DND-41 (cell line): Measurements from ENCODE around the gene DNAJC4.

ENCODE experiments used
- ATAC-seq: fragments of 200-7000 bp; cut with Tn5 transposase; 3 replicates; pipeline ENCODE4 v1.9.1; 2021; ENCODE audit warnings: low read depth; ENCODE audit not compliant: insufficient read depth
- DNase-seq: peaks from one replicate; pipeline ENCODE4 v3.0.0-alpha.2; 2020
- H2AFZ ChIP-seq: 2 replicates; pipeline ENCODE4 v1.6.0; 2012; ENCODE audit warnings: low read depth, low read length
- H3K27ac ChIP-seq: 2 replicates; pipeline ENCODE4 v1.5.1; 2012; ENCODE audit warnings: low read length, inconsistent platforms
- H3K27me3 ChIP-seq: fragments of 200-600 bp; sonication (generic); 2 replicates; pipeline ENCODE4 v1.6.0; 2012; ENCODE audit warnings: low read length, mild to moderate bottlenecking, inconsistent platforms; ENCODE audit not compliant: insufficient read depth, poor library complexity
- H3K36me3 ChIP-seq: 2 replicates; pipeline ENCODE4 v1.5.1; 2012; ENCODE audit warnings: low read length, inconsistent platforms; ENCODE audit not compliant: insufficient read depth
- H3K4me1 ChIP-seq: 2 replicates; pipeline ENCODE4 v1.5.1; 2012; ENCODE audit warnings: mild to moderate bottlenecking, low read length; ENCODE audit not compliant: insufficient read depth
- H3K4me2 ChIP-seq: 2 replicates; pipeline ENCODE4 v1.6.0; 2012; ENCODE audit warnings: mild to moderate bottlenecking, moderate library complexity, low read length, inconsistent platforms; ENCODE audit not compliant: insufficient read depth
- H3K4me3 ChIP-seq, 2 experiments: fragments of 200-600 bp in 1 of 2; shearing (Covaris generic) in 1 of 2; 2 replicates each; pipeline ENCODE4 v1.5.1; 2012 to 2016; ENCODE audit warnings: inconsistent platforms in 2 of 2, low read length in 2 of 2, mild to moderate bottlenecking in 2 of 2, low read depth in 1 of 2, moderate library complexity in 1 of 2
- H3K79me2 ChIP-seq: 2 replicates; pipeline ENCODE4 v1.6.0; 2012; ENCODE audit warnings: low read length, inconsistent platforms; ENCODE audit not compliant: insufficient read depth
- H3K9ac ChIP-seq: 2 replicates; pipeline ENCODE4 v1.6.0; 2012; ENCODE audit warnings: low read depth, mild to moderate bottlenecking, inconsistent platforms, low read length, moderate library complexity
- H3K9me3 ChIP-seq: 2 replicates; pipeline ENCODE4 v1.5.1; 2012; ENCODE audit warnings: low read length, moderate library complexity, mild to moderate bottlenecking, inconsistent platforms; ENCODE audit not compliant: insufficient read depth, severe bottlenecking
- H4K20me1 ChIP-seq: 2 replicates; pipeline ENCODE4 v1.6.0; 2012; ENCODE audit warnings: low read length; ENCODE audit not compliant: insufficient read depth
- EZH2 ChIP-seq: IDR thresholded peaks from 3 replicates; pipeline ENCODE4 v1.6.1; 2012; ENCODE audit warnings: borderline replicate concordance, low read depth, mild to moderate bottlenecking, moderate library complexity, low read length, inconsistent platforms; ENCODE audit not compliant: severe bottlenecking
- TF ChIP-seq, protein P1 (sequence below): IDR thresholded peaks from 2 replicates; pipeline ENCODE4 v1.5.1; 2012; ENCODE audit warnings: borderline replicate concordance, low read length, moderate library complexity, mild to moderate bottlenecking; ENCODE audit not compliant: poor library complexity, severe bottlenecking; ENCODE audit errors: extremely low read depth

Gene DNAJC4

DNA sequence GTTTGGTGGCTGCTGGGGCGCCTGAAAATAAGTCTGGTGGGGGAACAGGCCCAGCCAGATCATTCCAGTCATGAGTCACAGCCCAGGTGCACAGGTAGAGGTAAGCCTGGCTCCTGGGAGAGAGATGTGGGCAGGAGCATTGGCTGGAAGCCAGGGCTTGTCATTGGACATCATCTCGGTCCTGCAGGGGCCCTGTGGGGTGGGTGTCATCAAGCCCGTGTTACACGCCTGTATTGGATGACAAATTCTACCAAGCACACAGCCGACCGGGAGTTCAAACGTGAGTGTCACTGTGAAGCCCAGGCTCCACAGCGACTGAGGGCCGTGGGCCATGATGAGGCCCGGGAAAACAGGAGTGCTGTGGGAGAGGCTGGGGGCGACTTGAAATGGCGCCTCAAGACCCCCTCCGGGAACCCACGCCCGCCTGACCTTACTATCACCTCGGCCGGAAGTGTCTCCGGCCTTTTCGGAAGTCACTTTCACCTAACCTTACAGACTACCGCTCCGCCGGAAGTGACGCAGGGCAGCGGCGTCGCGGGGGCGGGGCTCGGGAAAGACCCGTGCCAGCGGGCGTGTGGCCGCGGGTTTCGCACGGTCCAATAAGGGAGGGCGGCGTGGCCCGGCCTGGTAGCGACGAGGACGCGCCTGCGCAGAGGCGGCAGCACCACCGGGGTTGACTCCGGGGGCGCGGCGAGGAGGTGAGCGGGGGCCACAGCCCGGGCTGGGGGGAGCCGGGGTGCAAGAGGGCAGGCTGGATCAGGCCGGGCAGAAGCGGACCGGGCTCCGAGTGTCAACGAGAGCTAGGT lies 10.3 kb downstream of the DNAJC4 start, which contains the start of gene FKBP2:
Gene FKBP2 (plus strand): TSS at position 661 of the 806 bp plus-strand sequence. CDS start 1,293 bp downstream, outside the sequence.
- Histone ChIP-seq H3K4me2 (peak within 1 kb of the TSS; percentile 93), H3K79me2 (peaks cover 45% of the 10 kb centered on the region), H3K27ac (peak within 1 kb of the TSS; percentile 87), H4K20me1 (peaks cover 36% of the 10 kb centered on the region), H3K27me3 (no peaks in the 10 kb centered on the region), H3K4me3 (peak within 1 kb of the TSS; percentile 65 to 89), H2AFZ (peak within 1 kb of the TSS; percentile 78), H3K9ac (peak within 1 kb of the TSS; percentile 67), H3K4me1 (peaks cover 60% of the 10 kb centered on the region), H3K9me3 (no peaks in the 10 kb centered on the region), H3K36me3 (peaks cover 64% of the 10 kb centered on the region)
- peak; percentile 67 for ATAC-seq
- DNase-seq: peak; percentile 98
- TF ChIP-seq, protein P1, sequence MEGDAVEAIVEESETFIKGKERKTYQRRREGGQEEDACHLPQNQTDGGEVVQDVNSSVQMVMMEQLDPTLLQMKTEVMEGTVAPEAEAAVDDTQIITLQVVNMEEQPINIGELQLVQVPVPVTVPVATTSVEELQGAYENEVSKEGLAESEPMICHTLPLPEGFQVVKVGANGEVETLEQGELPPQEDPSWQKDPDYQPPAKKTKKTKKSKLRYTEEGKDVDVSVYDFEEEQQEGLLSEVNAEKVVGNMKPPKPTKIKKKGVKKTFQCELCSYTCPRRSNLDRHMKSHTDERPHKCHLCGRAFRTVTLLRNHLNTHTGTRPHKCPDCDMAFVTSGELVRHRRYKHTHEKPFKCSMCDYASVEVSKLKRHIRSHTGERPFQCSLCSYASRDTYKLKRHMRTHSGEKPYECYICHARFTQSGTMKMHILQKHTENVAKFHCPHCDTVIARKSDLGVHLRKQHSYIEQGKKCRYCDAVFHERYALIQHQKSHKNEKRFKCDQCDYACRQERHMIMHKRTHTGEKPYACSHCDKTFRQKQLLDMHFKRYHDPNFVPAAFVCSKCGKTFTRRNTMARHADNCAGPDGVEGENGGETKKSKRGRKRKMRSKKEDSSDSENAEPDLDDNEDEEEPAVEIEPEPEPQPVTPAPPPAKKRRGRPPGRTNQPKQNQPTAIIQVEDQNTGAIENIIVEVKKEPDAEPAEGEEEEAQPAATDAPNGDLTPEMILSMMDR: no peak
- TF ChIP-seq EZH2: no peak

GRCh38 chr11:64241241-64241490 lies 10.8 kb downstream of the DNAJC4 start:
- DNase-seq: no peak
- Histone ChIP-seq H2AFZ (peak overlapping the region; percentile 78), H3K27ac (peak overlapping the region; percentile 87)

GRCh38 chr11:64241491-64242374 lies 11.4 kb downstream of the DNAJC4 start:
- H3K4me3 ChIP-seq: peak overlapping the region; percentile 65 to 89
- H3K36me3 ChIP-seq: peaks cover 58% of the 10 kb centered on the region
- H3K27ac ChIP-seq: peak overlapping the region; percentile 75
- DNase-seq (peak; percentile 100), ATAC-seq (peak; percentile 72)
- H3K9me3 ChIP-seq: no peaks in the 10 kb centered on the region
- peaks cover 31% of the 10 kb centered on the region for H4K20me1 ChIP-seq
- H3K4me2 ChIP-seq: peak overlapping the region; percentile 93
- peak overlapping the region; percentile 58 for H2AFZ ChIP-seq
- H3K4me1 ChIP-seq: peaks cover 58% of the 10 kb centered on the region
- TF ChIP-seq, protein P1: no peak
- TF ChIP-seq EZH2: no peak
- H3K27me3 ChIP-seq: no peaks in the 10 kb centered on the region
- H3K9ac ChIP-seq: peak overlapping the region; percentile 67
- H3K79me2 ChIP-seq: peaks cover 46% of the 10 kb centered on the region

More at GRCh38 chr11:64241241-64241490, 10.8 kb downstream of the DNAJC4 start:
- Histone ChIP-seq H3K9me3 (no peaks in the 10 kb centered on the region), H4K20me1 (peaks cover 32% of the 10 kb centered on the region), H3K79me2 (peaks cover 45% of the 10 kb centered on the region), H3K36me3 (peaks cover 59% of the 10 kb centered on the region), H3K9ac (peak overlapping the region; percentile 67), H3K4me2 (peak overlapping the region; percentile 93), H3K4me3 (peak overlapping the region; percentile 20 to 65), H3K27me3 (no peaks in the 10 kb centered on the region), H3K4me1 (peaks cover 58% of the 10 kb centered on the region)
- ATAC-seq: peak; percentile 77
- TF ChIP-seq EZH2: no peak
- TF ChIP-seq, protein P1: no peak
